Esophagus squamous epithelium (tissue), 5 donors: ENCODE results near the gene WLS. TPM values are rescaled to one million over a fixed set of nuclear protein-coding genes. Genes with fewer than 3 reads are reported as not detected.

Experiments used
- DNase-seq: peaks from one replicate; lab custom pipeline; 2025; lab: John Stamatoyannopoulos, UW
- H3K27ac ChIP-seq, 4 donors: fragments of 200-600 bp; sonication (generic); one replicate each; pipeline ENCODE4 v1.5.1; 2016 to 2019; ENCODE audit warnings: mild to moderate bottlenecking in 1 of 4
- H3K27me3 ChIP-seq, 4 donors: fragments of 200-600 bp; sonication (generic); 1 replicate in 3 of 4; 2 replicates in 1 of 4; pipeline versions ENCODE4 v1.5.1 to v1.6.0; 2017 to 2021; ENCODE audit warnings: antibody characterized with exemption in 1 of 4
- H3K36me3 ChIP-seq, 3 donors: fragments of 200-600 bp; sonication (generic); one replicate each; pipeline ENCODE4 v1.5.1; 2016 to 2019
- H3K4me1 ChIP-seq, 3 donors: fragments of 200-600 bp; sonication (generic); one replicate each; pipeline ENCODE4 v1.5.1; 2017 to 2019
- H3K4me3 ChIP-seq, 4 donors: fragments of 200-600 bp; sonication (generic); 1 replicate in 3 of 4; 2 replicates in 1 of 4; pipeline ENCODE4 v1.5.1; 2016 to 2019; ENCODE audit warnings: mild to moderate bottlenecking in 2 of 4, moderate library complexity in 1 of 4
- H3K9me3 ChIP-seq, 3 donors: fragments of 200-600 bp; sonication (generic); one replicate each; pipeline ENCODE4 v1.5.1; 2016 to 2019
- POLR2A ChIP-seq, 4 donors: fragments of 450-650 bp; IDR thresholded peaks; one replicate each; pipeline ENCODE4 v1.6.1; 2017; ENCODE audit warnings: antibody characterized with exemption in 4 of 4, mild to moderate bottlenecking in 4 of 4, moderate library complexity in 3 of 4
- WGBS, 2 donors: methylation state at CpG; one replicate each; pipeline ENCODE4 v1.1.5; 2018; 5-methylcytosine and 5-hydroxymethylcytosine counted together
- intact Hi-C: fragments of 100-400 bp; cut with DNase I; formaldehyde crosslinking; loops from one replicate; pipeline ENCODE4 v1.15.0; 2022
- total RNA-seq, 4 donors: library from RNA; depleted of rRNA; stranded (reverse); fragments of >200 nt; gene quantifications; one replicate each; pipeline ENCODE4 v1.1.0, GENCODE V29; 2016
- TF ChIP-seq, protein P1 (sequence below), 6 experiments: fragments of 450-650 bp in 4 of 6; fragments of 200-600 bp in 2 of 6; sonication (generic) in 2 of 6; IDR thresholded peaks; one replicate each; pipeline ENCODE4 v1.5.1; 2016 to 2019; ENCODE audit warnings: antibody characterized with exemption in 6 of 6, mild to moderate bottlenecking in 4 of 6, moderate library complexity in 4 of 6
- donor health status: DM: yes; HTN: yes; CAD: no.

Gene WLS
- total RNA-seq, 4 donors from 2014 or later, result 30.4 to 87.8 (median 60.0) TPM

DNA sequence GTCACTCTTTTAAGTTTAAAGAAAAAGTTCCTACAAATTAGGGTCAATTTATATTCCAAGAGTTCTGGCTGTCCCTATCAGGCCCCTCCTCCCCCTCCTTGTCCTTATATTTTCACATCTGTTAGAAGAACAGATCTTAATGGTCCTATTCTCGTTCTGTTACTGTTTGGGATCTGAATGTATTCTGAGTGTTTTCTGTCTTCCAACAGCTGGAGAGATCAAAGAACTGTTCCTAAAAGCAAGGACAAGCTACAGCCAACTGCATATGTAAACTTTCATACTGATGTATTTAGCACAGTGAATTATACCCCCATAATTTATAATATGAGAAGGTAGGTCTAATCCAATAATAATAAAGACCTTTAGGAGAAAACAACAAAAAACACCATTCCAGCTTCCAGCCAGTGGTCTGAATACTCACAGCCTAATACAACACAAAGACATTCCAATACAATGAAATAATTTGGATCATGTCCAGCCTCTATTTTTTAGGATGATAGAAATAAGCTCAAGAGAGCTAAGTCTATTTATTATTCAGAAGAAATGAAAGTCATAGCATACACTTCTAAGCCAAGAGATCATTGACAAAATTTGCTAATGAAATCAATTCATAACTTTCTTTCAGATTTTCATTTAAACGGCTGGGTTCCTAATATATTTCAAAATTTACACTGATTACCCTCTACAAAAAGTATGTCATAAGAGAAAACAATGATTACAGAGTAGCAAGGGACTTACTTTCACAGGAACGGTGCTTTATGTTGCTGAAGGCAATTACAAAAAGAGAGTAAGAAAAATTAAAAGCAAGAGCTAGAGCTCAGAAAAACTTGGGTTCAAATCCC lies 25.3 kb downstream of the WLS start:
- no peak for DNase-seq
- Histone ChIP-seq H3K4me1 (peaks cover 0 to 75% (median 37%) of the 10 kb centered on the region in 3 donors), H3K4me3 (no peak overlapping the region), H3K9me3 (no peaks in the 10 kb centered on the region), H3K36me3 (no peaks in the 10 kb centered on the region), H3K27ac (peak overlapping the region in 2 of 4 donors; percentile 27 to 39), H3K27me3 (no peaks in the 10 kb centered on the region)
- WGBS, 2 donors, result 27 to 38% methylated on average over 3 of the region's 3 CpGs
- TF ChIP-seq POLR2A (IDR thresholded peaks at IDR 0.05), result no peak
- TF ChIP-seq, protein P1, sequence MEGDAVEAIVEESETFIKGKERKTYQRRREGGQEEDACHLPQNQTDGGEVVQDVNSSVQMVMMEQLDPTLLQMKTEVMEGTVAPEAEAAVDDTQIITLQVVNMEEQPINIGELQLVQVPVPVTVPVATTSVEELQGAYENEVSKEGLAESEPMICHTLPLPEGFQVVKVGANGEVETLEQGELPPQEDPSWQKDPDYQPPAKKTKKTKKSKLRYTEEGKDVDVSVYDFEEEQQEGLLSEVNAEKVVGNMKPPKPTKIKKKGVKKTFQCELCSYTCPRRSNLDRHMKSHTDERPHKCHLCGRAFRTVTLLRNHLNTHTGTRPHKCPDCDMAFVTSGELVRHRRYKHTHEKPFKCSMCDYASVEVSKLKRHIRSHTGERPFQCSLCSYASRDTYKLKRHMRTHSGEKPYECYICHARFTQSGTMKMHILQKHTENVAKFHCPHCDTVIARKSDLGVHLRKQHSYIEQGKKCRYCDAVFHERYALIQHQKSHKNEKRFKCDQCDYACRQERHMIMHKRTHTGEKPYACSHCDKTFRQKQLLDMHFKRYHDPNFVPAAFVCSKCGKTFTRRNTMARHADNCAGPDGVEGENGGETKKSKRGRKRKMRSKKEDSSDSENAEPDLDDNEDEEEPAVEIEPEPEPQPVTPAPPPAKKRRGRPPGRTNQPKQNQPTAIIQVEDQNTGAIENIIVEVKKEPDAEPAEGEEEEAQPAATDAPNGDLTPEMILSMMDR (IDR thresholded peaks at IDR 0.05), result no peak
- intact Hi-C loops, result no loop called here

DNA sequence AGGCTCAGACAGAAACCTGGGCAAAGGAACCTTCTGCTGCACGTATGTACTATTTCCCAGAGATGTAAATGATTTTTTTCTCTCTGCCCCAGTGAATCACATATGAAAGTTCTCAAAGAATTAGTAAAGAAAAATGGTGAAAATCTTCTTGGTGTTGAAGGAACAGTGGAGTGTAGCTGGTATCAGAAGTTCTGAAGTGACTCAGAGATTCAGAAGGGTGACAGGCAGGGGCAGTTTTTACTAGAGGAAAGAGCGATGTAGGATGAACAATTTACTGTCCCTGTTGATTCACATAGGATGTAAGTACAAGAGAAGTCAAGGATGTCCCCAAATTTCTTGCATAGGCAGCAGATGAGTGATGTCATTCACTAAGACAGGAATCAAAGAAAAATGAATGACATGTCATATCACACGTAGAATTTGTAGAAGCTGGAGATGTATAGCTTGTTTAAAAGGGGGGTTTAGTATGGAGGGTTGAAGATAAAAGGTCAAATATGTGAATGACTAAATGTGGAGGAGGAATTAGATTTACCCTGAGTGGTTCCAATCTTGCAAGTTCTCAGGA lies 26.4 kb downstream of the WLS start:
- no peak for DNase-seq
- peak overlapping the region in 3 of 4 donors; percentile 9 to 39 (median 27) for H3K27ac ChIP-seq

DNA sequence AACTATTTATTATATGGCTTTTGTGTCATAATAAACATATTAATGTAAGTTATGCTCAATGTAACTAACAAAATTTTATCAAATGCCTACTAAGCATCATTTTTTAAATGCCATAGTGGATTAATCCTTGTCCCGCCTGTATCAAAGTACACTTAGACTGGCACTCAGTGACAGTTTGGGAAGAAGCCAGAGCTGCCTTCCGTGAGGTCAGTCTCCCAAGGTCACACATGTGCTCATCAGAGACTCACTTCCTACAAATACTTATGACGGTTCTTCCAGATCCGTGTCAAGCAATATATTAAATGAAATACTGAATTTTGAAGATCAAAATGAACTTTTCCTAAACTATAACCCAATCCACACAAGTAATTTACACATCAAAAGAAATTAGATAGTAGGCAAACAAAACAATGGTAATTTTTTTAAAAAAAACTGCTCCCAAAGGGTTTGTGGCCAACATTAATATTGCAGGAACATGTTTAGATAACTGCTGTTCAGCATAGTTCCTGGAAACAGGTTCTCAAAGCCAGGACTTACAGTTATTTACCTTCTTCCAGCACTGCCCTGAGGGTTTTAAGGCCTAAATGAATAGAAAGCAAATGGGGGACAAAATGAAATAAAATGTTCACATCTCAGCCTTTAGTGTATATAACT lies 27.2 kb downstream of the WLS start:
- WGBS, 2 donors, result 23 to 31% methylated on average over 4 of the region's 4 CpGs

More for the DNA sequence above, 26.4 kb downstream of the WLS start:
- Histone ChIP-seq H3K4me3 (no peak overlapping the region), H3K4me1 (peaks cover under 1 to 82% (median 39%) of the 10 kb centered on the region in 3 donors), H3K9me3 (no peaks in the 10 kb centered on the region), H3K36me3 (no peaks in the 10 kb centered on the region), H3K27me3 (no peaks in the 10 kb centered on the region)
- 47 to 51% methylated on average over 3 of the region's 3 CpGs for WGBS, 2 donors
- intact Hi-C loops, result no loop called here
- TF ChIP-seq POLR2A (IDR thresholded peaks at IDR 0.05), result no peak
- TF ChIP-seq, protein P1 (IDR thresholded peaks at IDR 0.05), result no peak

DNA sequence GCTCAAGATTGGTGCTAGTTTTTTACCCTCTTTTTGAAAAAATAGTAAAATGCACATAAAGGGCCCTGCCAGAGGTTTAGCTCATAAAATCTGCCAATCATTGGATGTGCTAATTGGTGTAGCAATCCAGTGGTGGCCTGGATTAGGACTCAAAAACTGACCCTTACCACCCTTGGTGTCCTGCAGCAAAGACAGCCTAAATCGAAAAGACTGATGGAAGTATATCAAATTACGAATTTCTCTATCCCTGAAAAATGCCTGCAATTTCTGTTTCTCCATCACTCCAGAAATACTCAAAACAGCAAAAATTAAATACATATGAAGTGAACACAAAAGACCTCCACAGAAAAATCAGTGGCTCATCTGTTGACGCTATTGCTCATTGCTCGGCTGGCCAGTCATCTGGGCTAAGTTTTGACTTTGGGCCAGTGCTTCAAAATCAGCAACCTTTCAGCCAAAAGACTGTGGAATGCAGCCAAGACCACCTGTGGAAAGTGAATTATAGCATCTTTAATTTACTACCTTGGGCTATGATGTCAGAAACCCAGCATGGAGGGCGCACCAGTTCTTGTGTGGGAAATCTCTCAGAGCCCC lies 30.0 kb downstream of the WLS start:
- Histone ChIP-seq H3K36me3 (no peaks in the 10 kb centered on the region), H3K4me3 (no peak overlapping the region), H3K4me1 (peaks cover 5 to 76% (median 43%) of the 10 kb centered on the region in 3 donors), H3K27me3 (no peaks in the 10 kb centered on the region), H3K9me3 (no peaks in the 10 kb centered on the region), H3K27ac (peak overlapping the region in 1 of 4 donors; percentile 37)
- no peak for DNase-seq
- 65 to 78% methylated on average over 5 of the region's 5 CpGs for WGBS, 2 donors
- TF ChIP-seq, protein P1 (IDR thresholded peaks at IDR 0.05), result no peak
- no peak for TF ChIP-seq POLR2A (IDR thresholded peaks at IDR 0.05)
- intact Hi-C loops, result no loop called here

More for the DNA sequence above, 27.2 kb downstream of the WLS start:
- Histone ChIP-seq H3K36me3 (no peaks in the 10 kb centered on the region), H3K9me3 (no peaks in the 10 kb centered on the region), H3K4me3 (no peak overlapping the region), H3K27ac (peak overlapping the region; percentile 9 to 39 (median 32)), H3K4me1 (peaks cover 5 to 78% (median 34%) of the 10 kb centered on the region in 3 donors), H3K27me3 (no peaks in the 10 kb centered on the region)
- no peak for DNase-seq
- intact Hi-C loops, result no loop called here
- TF ChIP-seq POLR2A (IDR thresholded peaks at IDR 0.05), result no peak
- TF ChIP-seq, protein P1 (IDR thresholded peaks at IDR 0.05), result peak in 3 of 6 experiments; percentile 30 to 55 (median 47)
